ENCODE measurements around the gene MIB1. TPM values are rescaled to one million over a fixed set of nuclear protein-coding genes. Genes with fewer than 3 reads are reported as not detected.

MIB1 gene
- total and polyA plus RNA-seq, 10 of the 15 experiments (the other 5 are each of a cell fraction or from before 2014, with no cell fraction given) = 2.3 to 27.5 (median 10.4) TPM

DNA sequence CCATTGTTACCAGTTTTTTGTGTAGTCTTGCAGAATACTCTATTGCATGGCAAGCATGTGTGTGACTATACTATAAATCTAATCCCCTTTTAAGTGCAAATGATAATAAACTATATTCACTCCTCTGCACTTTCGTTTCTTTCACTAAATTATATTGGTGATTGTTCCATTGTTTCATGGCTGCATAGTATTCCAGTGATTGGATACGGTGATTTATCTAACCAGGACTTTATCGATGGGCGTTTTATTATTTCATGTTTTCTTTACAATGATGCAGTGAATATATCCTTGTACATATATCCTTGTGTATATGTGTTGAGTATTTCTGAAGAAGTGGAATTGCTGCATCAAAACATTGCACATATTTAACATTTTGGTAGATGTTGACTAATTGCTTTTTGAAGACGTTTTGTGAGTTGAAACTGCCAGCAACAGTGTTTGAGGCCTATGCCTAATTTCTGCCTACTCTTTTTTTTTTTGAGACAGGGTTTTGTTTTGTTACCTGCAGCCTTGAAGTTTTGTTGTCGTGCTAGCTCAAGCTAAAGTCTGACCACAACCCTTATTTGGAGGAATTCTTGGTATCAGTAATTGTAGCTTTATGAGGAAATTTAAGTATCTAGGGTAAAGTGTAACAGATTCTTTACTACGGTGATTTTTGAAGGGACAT is 2.7 kb downstream of the MIB1 start (continued):
- TF ChIP-seq, protein P1, sequence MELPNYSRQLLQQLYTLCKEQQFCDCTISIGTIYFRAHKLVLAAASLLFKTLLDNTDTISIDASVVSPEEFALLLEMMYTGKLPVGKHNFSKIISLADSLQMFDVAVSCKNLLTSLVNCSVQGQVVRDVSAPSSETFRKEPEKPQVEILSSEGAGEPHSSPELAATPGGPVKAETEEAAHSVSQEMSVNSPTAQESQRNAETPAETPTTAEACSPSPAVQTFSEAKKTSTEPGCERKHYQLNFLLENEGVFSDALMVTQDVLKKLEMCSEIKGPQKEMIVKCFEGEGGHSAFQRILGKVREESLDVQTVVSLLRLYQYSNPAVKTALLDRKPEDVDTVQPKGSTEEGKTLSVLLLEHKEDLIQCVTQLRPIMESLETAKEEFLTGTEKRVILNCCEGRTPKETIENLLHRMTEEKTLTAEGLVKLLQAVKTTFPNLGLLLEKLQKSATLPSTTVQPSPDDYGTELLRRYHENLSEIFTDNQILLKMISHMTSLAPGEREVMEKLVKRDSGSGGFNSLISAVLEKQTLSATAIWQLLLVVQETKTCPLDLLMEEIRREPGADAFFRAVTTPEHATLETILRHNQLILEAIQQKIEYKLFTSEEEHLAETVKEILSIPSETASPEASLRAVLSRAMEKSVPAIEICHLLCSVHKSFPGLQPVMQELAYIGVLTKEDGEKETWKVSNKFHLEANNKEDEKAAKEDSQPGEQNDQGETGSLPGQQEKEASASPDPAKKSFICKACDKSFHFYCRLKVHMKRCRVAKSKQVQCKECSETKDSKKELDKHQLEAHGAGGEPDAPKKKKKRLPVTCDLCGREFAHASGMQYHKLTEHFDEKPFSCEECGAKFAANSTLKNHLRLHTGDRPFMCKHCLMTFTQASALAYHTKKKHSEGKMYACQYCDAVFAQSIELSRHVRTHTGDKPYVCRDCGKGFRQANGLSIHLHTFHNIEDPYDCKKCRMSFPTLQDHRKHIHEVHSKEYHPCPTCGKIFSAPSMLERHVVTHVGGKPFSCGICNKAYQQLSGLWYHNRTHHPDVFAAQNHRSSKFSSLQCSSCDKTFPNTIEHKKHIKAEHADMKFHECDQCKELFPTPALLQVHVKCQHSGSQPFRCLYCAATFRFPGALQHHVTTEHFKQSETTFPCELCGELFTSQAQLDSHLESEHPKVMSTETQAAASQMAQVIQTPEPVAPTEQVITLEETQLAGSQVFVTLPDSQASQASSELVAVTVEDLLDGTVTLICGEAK (IDR thresholded peaks at IDR 0.05; ENCODE audit: borderline replicate concordance) = peak; percentile 49; the same call in 1 of the 2 replicates
- TF ChIP-seq RUNX3 (IDR thresholded peaks at IDR 0.05; ENCODE audit: low read length) = peak; percentile 68
- no peak for TF ChIP-seq SREBF1 (IDR thresholded peaks at IDR 0.05; ENCODE audit: low read length)

DNA sequence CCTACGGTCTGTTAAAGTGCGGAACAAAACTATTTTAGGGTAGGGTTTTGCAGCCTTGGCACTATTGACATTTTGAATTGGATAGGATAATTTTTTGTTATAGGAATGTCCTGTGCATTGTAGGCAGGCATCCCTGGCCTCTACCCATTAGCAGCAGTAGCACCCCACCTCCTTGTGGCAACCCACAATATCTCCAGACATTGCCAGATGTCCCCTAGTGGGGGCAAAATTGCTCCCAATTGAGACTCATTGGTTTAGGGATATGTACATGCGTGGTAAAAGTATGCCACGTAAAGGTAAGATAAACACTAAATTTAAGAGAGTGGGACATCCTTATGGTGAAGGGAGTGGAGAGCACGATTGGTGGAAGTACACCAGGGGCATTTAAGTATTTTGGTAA is 4.6 kb downstream of the MIB1 start:
- H3K4me3 ChIP-seq = no peak overlapping the region
- POLR2A ChIA-PET = no interaction called here
- in situ Hi-C loops (cut with MboI) = no loop called here
- TF ChIP-seq, protein P2, sequence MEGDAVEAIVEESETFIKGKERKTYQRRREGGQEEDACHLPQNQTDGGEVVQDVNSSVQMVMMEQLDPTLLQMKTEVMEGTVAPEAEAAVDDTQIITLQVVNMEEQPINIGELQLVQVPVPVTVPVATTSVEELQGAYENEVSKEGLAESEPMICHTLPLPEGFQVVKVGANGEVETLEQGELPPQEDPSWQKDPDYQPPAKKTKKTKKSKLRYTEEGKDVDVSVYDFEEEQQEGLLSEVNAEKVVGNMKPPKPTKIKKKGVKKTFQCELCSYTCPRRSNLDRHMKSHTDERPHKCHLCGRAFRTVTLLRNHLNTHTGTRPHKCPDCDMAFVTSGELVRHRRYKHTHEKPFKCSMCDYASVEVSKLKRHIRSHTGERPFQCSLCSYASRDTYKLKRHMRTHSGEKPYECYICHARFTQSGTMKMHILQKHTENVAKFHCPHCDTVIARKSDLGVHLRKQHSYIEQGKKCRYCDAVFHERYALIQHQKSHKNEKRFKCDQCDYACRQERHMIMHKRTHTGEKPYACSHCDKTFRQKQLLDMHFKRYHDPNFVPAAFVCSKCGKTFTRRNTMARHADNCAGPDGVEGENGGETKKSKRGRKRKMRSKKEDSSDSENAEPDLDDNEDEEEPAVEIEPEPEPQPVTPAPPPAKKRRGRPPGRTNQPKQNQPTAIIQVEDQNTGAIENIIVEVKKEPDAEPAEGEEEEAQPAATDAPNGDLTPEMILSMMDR (IDR thresholded peaks at IDR 0.05 in 2 of 3, conservative IDR thresholded peaks at IDR 0.05 in 1 of 3; ENCODE audit: control insufficient read depth in 2 of 3, extremely low read depth in 1 of 3, insufficient read depth in 1 of 3, low read depth in 3 of 3, low read length in 3 of 3) = peak in 1 of 3 experiments; percentile 27; a peak in 1 of 6 replicates
- TF ChIP-seq PAX5 (IDR thresholded peaks at IDR 0.05; ENCODE audit: borderline replicate concordance, low read depth, low read length) = no peak
- DNase-seq (ENCODE audit: low read depth, low spot score) = no peak
- CTCF ChIA-PET = no interaction called here
- ATAC-seq = no peak
- H3K9me3 ChIP-seq (replicated peaks; ENCODE audit: control insufficient read depth, insufficient read depth, low read length) = no peaks in the 10 kb centered on the region
- no TSS peak for BruUV-seq (replicated peaks)
- no peaks in the 10 kb centered on the region for H3K36me3 ChIP-seq (ENCODE audit: control insufficient read depth in 2 of 2, insufficient read depth in 2 of 2, low read length in 1 of 2)
- no peak for FAIRE-seq
- H4K20me1 ChIP-seq (ENCODE audit: control insufficient read depth, insufficient read depth) = no peaks in the 10 kb centered on the region
- WGBS (ENCODE audit: insufficient coverage, insufficient replicate concordance, low lambda C conversion rate, missing lambda C conversion rate) = 100% methylated on average over 5 of the region's 5 CpGs
- H3K9ac ChIP-seq (ENCODE audit: control insufficient read depth, insufficient read depth, low read length) = no peak overlapping the region
- intact Hi-C loops (cut with micrococcal nuclease; ENCODE audit: unreplicated experiment) = loop anchor here (10.0 kb wide), 1 partner anchor 640 kb away; no protein-coding TSS in a partner anchor
- H3K4me2 ChIP-seq (ENCODE audit: control insufficient read depth, insufficient read depth) = no peak overlapping the region
- SMC1A ChIA-PET (ENCODE audit: uncharacterized antibody, unreplicated experiment) = no interaction called here
- H3K79me2 ChIP-seq (ENCODE audit: control insufficient read depth, insufficient read depth, low read length) = peaks cover 72% of the 10 kb centered on the region
- H3K27me3 ChIP-seq (replicated peaks in 1 of 2; ENCODE audit: control insufficient read depth in 2 of 2, insufficient read depth in 2 of 2, low read length in 1 of 2) = no peaks in the 10 kb centered on the region
- no peak overlapping the region for H3K27ac ChIP-seq (ENCODE audit: control insufficient read depth, insufficient read depth)
- RAD21 ChIA-PET (ENCODE audit: unreplicated experiment) = no interaction called here
- no peak overlapping the region for H2AFZ ChIP-seq (ENCODE audit: control insufficient read depth, low read depth, low read length)
- H3K4me1 ChIP-seq (ENCODE audit: control insufficient read depth, insufficient read depth, low read length) = 0 out of 2 replicates have a peak, but pooled peaks cover 7% of the 10 kb centered on the region
